GM19099 (cell line): ENCODE results near the gene ERGIC1.

ENCODE experiments used
- POLR2A ChIP-seq: IDR thresholded peaks from 3 replicates; pipeline ENCODE4 v1.6.1; 2011; ENCODE audit warnings: low read depth; ENCODE audit not compliant: insufficient read length; ENCODE audit errors: extremely low read depth

ERGIC1 gene

DNA sequence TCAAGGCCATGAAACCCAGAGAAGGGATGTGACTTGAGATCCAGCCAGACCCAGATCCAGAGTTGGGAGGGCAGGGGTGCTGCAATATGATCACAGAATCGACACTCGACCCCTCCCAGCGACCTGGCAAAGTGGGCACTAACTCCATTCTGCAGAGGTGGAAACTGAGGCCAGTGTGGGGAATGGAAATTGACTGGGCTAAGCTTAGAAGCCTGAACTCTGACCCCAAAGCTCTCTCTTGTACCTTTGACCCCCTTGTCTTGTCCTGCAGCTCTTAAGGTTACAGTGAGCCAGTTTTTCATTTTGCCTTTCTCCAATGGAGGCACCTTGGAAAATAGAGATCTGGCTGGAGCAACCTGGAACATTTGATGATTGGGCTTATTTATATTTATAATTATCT is 14.5 kb upstream of the ERGIC1 start:
- no peak for TF ChIP-seq POLR2A

DNA sequence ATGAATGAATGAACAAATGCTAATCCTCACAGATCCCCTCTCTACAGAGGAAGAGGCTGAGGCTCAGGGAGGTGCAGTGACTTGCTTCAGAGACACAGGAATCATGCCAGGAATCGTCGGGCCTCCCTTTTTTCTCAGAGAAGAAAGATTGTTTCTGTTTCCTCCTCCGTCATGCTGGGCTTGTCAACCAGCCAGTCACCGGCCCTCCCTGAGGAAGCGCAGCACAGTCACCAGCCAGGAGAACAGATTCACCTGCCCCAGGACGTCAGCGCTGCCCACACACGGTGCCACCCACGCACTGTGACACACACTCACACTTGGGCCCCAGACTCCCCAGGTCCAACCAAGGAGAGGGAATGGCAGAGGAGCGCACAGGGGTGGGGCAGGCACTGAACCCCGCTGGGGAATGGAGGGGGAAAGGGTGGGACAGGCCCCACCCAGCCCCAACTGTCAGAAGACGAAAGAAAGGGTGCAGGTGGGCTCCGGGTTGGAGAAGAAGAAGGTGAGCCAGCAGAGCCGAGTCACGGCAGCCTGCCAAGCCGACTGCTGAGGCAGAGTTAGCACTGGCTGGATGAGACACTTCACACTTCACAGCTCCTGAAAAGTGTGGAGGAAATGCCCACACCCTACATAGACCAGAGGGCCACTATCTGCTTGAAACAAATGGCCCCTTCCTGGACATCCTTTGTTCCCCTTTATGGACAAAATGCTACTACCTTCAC is 13.8 kb upstream of the ERGIC1 start:
- no peak for TF ChIP-seq POLR2A

DNA sequence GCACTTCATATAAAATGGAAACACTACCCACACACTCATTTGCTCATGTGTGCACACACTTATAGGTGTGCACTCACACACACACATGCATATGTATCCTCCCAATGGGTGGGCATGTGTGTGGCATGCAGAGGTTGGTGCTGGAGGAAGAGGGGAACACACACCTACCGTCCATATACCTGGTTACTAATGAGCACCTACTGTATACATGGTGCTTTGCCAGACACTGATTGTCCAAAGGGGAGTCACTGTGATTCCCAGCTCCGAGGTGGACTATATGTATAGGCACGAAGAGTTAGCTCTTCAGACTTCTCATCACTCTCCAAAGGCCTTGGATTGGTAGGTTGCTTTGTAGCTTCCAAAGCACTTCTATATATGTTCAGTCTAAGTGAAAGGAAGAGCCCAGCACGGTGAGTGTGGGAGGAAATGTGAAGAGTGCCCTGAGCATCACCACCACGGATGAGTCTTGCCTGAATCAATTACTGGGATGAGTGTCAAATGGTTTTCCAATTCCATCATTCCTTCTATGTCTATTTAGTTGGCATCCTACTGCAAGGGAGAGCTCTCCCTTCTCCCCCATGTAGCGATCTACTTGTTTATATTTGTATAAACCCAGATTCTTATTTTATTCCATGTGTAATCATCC is 12.6 kb upstream of the ERGIC1 start:
- TF ChIP-seq POLR2A, result no peak

DNA sequence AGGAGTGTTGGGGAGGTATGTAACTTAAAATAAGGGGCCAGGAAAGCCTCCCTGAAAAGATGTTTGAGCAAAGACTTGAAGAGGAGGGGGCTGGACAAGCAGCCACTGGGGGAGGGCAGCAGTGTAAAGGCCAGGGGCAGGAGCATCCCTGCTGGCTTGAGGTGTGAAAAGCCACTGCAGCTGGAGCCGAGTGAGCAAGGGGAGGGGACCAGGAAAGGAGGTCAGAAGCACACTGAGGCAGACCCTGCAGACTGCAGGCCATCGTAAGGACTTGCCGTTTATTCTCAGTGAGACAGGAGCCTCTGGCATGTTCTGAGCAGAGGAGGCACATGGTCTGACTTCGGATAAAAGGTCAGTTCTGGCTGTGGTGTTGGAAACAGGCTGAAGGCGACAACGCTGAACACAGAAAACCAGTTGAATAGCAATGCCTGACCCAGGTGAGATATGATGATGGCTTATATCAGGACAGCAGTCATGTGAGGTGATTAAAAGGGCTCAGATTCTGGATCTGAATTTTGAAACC is 10.2 kb upstream of the ERGIC1 start:
- TF ChIP-seq POLR2A, result no peak

DNA sequence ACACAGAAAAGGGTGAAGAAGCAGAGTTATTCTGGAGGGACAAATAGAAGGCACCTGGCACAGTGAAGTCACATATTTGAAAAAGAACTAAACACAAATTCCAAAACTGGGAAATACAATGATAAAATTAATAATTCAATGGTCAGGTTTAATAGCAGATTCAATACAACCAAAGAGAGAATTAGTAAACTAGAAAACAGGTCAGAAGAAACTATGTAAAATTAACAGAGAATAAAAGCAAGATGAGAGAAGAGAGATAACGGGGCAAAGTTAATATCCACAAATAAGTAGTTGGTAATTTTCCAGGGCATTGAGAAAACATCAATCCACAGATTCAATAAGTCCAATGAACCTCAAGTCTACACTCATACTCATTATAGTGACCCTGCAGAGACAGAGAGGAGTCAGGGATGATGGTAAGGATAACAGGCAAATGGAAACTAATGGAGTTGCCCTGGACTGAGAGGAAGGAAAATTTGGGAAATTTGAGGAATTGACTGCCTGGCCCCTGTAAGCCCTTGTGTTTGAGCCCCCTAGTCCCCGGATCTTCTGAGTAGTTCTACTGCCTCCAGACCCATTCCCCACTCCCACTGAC is 8.3 kb upstream of the ERGIC1 start:
- no peak for TF ChIP-seq POLR2A

DNA sequence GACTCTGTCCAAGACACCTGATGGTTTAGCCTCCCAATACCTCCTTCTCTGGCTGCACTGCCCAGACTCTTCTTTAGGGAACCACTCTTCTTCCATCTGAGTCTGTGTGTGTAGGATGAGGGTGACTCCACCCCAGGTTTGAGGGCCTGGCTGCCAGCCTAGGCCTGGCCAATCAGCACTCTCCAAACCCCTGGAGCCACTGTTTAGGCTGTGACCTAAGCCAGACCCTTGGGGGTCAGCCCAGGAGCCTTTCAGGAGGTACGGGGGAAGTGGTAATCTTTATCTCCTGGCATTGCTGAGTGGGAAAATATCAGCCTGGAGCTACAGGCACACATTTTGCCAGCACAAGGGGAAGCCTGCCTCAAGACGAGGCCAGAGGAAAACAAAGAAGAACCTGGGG is 6.2 kb upstream of the ERGIC1 start:
- TF ChIP-seq POLR2A, result no peak

DNA sequence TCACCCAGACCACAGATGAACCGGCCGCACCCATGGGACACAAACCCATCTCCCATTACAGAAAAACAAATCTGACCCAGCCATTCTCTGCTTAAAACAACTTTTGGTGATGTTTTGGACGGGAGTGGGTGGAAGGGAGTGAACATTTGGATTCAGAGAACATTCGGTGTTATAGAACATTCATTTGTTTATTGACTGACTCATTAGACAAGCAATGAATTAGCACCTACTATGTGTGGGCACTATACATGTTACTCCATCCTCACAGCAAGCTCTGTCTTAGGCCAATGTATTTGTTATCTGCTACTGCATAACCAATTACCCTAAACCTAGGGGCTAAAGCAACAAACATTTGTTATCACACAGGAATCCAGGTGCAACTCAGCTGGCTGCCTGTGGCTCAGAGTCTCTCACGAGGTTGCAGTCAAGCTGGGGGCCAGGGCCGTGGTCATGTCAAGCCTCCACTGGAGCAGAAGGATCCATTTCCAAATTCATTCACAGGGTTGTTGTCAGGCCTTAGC is 5.1 kb upstream of the ERGIC1 start:
- TF ChIP-seq POLR2A, result no peak

DNA sequence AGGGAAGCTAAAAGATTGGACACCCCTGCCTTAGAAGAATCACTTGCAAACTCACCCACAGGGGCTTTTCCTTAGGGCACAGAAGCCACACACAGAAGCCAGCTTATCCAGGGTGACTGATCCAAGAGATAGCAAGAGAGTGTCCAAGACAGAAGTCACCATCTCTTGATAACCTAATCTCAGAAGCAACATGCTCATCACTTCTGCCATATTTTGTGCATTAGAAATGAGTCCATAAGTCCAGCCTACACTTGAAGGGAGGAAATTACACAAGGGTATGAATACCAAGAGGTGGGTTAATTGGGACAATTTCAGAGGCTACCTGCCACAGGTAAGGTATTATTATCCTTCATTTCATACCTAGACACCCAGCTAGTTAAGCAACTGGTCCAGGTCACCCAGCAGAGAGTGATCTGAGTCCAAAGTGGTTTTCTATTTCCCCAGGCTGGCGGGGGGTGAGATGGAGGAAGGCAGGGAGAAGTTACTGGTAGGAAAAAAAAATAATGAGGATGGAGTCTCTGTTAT is 3.7 kb upstream of the ERGIC1 start:
- TF ChIP-seq POLR2A, result no peak

DNA sequence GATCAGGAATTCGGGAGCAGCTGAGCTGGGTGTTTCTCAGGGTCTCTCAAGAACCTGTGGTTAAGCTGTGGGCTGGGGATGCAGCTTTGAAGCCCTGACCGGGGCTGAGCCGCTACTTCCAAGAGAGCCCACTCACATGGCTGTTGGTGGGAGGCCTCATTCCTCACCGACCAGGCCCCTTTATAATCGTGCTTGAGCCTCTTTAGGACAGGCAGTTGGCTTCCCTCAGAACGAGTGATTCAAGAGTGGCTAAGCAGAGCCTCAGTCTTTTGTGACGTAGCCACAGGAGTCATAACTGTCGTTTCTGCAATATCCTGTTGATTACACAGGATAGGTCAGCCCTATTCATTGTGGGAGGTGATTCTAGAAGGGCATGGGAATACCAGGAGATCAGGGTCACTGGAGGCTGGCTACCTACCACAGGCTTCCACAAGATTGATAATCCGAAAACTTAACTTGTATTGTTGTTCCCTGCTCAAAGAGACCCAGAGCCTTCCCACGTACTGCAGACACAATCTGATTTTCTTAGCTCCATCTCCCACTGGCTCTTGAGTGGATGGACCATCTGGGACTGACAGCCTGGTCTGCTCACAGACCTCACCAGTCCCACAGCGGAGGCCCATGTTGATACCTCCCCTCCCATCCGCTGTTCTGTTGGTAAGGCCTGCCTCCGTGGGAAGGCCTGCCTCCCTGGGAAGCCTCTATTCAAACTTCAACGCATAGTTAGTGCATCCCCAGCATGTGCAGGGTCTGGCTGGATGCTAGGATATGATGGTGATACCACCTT is 3.0 kb upstream of the ERGIC1 start:
- TF ChIP-seq POLR2A, result no peak

DNA sequence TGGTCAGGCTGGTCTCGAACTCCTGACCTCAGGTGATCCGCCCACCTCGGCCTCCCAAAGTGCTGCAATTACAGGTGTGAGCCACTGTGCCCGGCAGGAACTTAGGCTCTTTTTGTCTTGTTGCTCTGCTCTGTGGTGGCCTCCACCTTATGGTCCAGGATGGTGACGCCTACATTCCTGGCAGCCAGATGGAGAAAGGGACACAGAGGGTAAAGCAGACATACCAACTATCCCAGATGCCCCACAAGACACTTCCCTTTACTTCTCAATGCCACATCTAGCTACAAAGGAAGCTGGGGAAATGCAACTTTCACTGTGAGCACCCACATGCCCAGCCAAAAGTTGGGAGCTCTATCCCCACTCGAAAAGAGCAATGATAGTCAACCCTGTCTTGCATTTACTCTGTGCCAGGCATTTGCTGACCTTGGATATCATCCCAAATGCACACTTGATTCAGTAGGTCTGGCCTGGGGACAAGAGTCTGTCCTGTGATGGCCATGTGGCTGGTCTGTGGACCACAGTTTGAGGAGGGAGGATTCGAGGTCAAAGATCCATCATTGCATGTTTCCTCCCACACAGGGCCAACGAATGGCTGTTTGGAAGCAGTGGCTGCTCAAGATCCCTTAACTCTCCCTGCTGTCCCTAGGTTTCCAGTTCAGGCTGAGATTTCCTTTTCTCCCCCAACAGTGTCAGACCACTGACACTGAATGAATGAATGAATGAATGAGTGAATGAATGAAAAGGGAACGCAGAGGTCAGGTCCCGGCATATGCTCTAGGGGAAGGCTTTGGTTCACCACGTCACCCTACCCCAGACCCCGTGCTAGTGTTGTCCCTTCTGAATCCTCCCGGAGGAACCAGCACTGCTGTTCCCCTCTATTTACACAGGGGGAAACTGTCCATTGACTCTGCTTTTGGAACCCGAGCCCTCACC is 1.4 kb upstream of the ERGIC1 start:
- TF ChIP-seq POLR2A, result no peak

DNA sequence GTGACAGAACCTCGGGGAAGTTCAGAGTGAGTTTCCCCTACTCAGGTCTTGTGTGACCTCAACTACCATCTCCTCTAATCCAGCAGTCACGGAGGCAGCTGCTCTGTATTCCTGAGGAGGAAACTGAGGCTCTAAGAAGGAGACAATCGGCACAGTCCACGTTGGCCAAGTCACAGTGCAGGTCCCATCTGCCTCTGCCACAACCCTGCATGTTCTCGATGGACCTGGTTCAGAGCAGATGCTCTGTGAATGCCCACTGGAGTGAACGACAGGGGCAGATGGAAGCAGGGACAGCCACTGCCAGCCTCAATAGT is 722 bp upstream of the ERGIC1 start:
- TF ChIP-seq POLR2A, result no peak

DNA sequence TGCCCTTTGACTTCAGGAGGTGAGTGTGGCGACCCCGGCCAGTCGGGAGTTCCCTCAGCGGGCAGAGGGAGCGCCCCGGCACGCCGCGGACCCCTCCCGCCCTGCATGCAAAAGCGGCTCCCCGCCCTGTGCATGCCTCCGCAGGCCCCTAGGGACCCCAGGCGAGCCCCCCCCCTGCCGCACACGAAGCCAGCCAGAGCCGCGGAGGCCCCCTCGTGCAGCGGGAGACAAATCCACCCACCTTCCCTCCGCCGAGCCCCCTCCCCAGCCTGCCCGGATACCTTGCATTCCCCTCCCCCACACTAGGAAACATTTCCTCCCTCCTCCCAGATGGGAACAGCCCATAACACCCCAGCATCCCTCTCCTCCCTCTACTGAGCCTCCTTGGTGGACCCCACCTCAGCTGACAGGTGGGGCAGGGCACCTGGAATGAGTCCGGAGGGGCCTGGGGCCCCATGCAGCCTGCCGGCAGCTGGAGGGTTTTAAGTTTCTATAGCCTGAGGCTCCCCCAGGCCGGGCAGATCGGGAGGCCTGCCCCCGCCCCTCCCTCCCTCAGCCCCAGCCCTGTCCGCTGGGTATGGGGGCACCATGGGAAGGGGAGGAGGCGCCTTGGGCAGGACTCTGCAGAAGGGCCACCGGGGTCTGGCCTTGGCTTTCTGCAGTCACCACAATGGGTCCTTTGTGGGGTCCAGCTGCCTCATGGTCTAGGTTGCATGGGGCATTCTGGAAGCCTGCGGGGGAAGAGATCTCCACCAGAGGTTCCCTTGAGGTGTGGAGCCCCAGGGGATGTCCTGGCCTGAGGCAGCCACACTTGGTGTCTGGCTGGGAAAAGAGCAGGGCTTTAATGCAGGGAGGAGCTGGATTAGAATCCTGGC is 601 bp downstream of the ERGIC1 start:
- TF ChIP-seq POLR2A, result no peak

DNA sequence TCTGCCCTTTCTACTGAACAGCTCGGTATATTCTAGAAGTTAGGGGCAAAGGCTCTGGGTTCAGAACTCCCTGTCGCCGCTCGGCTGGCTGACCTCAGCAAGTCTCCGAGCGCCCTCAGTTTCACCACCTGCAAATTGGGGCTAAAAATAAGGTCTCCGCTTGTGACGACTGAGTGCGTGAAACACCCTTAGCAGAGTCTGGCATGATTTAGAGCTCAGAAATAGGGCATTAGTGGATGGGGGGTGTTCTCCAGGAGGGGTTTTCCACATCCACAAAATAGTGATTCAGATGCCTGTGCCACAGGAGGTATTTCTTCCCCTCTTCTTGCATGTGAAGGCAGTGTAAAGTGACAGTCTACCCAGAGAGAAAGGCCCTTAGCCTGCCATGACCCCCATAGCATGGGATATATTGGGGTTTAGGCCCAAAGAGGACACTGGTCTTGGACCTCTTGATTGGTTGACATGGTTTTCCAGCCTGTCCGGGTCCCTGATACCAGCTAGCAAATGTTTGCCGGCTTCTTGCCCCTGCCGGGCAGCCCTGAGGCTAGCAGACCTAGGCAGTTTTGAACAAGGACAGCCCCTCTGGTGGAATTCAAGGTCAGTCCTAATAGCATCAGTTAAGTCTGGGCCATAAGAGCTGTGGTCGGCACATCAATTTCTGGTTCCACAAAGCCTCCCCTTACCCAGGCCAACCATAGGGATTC is 1.4 kb downstream of the ERGIC1 start:
- no peak for TF ChIP-seq POLR2A

DNA sequence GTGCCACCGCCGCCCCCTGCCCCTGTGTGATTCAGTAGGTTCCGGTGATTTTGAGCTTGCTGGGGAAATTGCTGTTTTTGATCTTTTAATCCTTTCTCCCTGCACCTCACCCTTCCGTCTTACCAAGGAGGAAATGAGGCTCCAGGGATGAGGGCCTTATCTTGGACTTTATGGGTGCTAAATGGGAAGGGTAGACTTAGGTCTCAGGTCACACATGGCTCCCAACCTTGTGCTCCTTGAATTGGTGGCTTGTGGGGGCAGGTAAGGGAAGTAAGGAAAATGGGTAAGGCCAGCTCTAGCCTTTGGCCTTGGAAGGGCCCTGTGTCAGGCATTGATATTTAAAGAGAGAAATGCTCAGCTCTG is 1.9 kb downstream of the ERGIC1 start:
- no peak for TF ChIP-seq POLR2A
